AG09319 (cell line): Measurements from ENCODE around the gene CD44.

Source experiments
- DNase-seq: peaks from one replicate; pipeline ENCODE4 v3.0.0-alpha.2; 2010; ENCODE audit warnings: low read depth; ENCODE audit errors: extremely low read depth
- TF ChIP-seq, protein P1 (sequence below): IDR thresholded peaks from 2 replicates; pipeline ENCODE4 v1.5.1; 2011; ENCODE audit warnings: low read depth, mild to moderate bottlenecking, inconsistent platforms, low read length, moderate library complexity

The CD44 gene

DNA sequence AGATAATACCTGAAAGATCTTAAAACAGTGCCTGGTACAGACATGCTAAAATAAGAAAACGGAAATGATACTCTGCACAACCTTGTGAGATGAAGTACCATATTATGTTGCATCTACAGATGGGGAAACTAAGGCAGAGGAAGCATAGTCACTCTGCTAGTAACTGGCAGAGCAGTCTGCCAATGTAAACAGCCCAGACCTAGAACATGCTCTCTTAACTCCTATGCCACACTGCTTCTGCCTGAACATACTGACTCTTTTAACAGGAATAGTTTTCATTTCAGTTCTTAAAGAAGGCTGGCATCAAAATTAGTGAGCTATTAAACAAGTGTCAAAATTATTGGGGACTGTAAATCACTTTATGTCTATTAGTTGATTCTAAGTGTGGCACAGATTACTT is 99.9 kb downstream of the CD44 start:
- DNase-seq: no peak
- TF ChIP-seq, protein P1, sequence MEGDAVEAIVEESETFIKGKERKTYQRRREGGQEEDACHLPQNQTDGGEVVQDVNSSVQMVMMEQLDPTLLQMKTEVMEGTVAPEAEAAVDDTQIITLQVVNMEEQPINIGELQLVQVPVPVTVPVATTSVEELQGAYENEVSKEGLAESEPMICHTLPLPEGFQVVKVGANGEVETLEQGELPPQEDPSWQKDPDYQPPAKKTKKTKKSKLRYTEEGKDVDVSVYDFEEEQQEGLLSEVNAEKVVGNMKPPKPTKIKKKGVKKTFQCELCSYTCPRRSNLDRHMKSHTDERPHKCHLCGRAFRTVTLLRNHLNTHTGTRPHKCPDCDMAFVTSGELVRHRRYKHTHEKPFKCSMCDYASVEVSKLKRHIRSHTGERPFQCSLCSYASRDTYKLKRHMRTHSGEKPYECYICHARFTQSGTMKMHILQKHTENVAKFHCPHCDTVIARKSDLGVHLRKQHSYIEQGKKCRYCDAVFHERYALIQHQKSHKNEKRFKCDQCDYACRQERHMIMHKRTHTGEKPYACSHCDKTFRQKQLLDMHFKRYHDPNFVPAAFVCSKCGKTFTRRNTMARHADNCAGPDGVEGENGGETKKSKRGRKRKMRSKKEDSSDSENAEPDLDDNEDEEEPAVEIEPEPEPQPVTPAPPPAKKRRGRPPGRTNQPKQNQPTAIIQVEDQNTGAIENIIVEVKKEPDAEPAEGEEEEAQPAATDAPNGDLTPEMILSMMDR: no peak

DNA sequence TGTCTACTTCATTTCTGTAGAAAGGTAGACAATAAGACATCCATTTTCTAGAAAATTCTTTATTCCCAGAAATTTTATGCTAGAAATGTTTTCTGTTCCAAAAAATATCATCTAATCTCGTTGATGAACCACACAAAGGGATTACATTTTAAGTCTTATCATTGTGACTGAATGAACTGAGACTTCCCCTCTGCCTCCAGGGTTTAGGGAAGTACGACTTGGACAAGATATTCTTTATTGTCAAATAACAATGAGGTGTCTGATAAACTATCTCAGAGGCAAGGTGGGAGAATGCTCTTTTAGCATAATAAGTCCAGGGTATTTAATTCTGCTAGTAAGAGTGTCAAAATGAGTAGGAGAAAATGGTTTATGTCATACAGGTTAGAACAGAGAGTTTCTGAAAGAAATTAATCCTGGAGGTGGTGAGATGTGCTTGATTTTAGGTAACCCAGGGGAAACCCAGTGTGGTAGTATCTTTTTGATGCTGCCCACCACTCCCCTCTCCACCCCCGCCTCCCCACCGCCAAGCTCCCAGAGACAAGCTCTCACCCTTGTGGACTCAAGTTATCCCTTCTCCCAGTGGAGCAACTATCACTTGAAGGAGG is 100.6 kb downstream of the CD44 start:
- TF ChIP-seq, protein P1: no peak
- no peak for DNase-seq

DNA sequence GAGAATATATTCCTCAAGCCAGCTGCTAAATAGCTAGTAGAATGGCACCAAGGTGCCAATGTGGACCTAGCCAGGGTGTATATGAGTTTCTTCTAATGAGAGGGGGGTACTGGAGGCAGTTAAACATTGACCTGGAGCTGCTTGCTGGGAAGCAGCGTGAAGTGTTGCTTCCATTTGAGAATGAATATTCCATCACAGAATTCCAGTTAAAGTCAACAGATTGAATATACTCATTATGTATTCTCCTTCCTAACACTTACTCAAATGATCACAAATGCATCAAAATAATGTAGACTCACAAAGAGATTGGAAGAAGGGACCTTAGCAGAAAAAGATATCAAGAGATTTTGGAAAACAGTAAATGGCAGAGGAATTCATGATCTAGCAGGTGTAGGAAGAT is 102.1 kb downstream of the CD44 start:
- no peak for DNase-seq
- TF ChIP-seq, protein P1: no peak

DNA sequence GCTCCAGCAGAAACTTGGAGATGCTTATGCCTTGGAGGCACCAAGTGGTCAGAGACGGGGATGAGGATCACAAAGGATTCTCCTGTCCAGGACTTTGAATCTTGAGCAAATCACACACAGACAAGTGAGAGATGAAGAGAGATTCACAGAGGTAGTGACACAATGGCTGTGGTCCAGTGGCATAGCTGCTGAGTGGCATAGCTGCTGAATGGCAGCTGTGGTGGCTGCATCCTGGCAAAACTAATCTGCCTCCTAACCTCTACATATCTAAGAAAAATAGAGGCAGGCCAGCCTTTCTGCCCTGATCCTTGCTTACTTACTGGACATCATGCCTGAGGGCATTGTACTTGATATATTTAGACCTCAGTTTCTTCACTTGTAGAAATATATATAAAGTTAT is 102.6 kb downstream of the CD44 start:
- DNase-seq: no peak
- TF ChIP-seq, protein P1: no peak

DNA sequence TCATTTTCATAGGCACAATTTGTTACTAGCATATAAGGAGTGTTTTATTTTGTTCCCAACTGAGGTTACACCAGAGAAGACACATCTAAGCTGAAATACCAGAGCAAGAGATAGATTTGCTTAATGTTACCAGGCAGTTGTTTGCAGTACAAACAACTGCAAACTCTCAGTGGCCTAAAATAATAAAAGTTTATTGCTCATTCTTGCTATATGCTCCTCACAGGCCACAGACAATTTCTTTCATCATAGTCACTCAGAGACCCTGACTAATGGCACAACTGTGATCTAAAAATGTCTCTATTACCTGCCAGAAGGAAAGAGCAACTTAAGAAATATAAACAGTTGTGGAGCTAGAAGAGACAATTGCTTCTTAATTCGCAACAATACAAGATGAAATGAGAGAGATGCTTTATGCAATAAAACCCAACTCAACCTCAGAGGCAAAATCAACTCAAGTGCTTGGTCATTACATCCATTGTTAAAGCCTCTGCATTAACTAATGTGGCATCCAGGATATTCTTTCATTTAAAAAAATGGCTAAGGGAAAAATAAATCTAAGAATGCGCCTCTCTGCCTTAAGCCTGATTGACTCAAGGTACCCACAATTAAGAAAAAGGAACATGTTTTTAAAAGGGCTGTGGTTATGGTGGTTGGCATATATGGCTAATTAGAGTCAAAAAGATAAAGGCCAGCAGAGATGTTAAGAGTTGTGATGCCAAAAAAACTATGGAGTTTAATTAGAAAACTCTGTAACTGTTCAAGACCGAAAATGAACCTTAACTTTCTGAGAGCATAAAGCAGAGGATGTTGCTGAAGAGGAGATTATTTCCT is 103.7 kb downstream of the CD44 start:
- TF ChIP-seq, protein P1: no peak
- no peak for DNase-seq

DNA sequence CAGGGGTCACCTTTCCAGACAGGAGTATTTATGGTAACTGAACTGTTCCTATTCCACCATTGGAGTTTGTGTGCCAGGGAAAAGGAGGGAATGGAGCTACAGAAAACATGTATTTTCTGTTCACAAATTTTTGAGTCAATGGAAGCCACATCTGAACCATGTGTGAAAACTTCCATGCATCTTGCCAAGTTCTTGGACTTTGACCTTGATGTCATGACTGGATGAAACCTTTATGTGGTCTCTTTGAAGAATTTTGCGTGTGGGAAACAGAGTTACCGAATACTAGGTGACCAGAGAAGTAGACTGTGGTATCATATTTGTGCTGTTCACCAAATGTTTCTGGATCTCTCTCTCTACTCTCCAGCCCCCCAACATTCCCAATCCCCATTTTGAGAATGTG is 104.8 kb downstream of the CD44 start:
- no peak for DNase-seq
- TF ChIP-seq, protein P1: no peak

DNA sequence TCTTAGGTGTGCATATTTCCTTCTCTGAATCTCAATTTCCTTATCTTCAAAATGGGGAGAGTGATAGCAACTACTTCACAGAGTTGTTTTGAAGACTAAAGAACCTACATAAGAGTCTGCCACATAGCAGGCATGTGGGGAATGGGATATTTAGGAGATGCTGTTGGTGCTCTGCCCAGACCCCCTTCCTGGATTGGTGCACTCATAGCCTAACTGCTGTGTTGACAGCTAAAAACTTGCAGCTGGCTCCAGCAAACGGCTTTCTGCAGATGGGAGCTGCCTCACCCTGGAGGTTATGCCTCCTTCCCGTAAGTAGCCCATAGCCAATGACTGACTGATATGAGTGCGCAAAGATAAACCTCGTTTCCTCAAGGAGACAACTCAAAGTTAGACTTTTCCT is 106.1 kb downstream of the CD44 start:
- TF ChIP-seq, protein P1: no peak
- no peak for DNase-seq
